ENCODE results near the gene SPATA25.
A peak's percentile ranks its signal among the peaks of the same experiment; 100 is the strongest.
"Not testable (repeated sequence)": the region's sequence is repeated elsewhere in the genome, so short reads cannot be mapped to it uniquely, and the experiment has no call there.

Gene SPATA25, protein sequence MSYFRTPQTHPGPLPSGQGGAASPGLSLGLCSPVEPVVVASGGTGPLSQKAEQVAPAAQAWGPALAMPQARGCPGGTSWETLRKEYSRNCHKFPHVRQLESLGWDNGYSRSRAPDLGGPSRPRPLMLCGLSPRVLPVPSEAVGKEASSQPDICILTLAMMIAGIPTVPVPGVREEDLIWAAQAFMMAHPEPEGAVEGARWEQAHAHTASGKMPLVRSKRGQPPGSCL

DNA sequence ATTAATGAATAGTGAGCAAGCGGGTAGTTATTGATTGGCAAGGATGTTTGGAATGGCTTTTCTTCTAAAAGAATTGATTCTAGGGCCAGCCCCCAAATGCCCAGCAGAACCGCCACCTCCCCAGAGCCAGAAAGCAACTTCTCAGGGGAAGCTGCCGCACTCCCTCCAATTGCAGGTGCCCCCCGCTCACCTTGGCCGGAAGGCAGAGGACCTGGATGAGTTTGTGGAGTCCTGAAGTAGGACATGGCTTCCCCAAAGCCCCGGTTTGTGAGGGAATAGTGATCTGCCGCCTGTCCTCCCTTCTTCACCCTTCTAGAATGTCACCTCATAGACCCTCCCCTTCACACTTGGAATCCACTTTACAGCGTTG, at the start of gene SPATA25:
Gene SPATA25 (minus strand): TSS at position 277 of the 370 bp plus-strand sequence. CDS start 32 bp downstream, at position 245.
- DNase-seq = no peak

DNA sequence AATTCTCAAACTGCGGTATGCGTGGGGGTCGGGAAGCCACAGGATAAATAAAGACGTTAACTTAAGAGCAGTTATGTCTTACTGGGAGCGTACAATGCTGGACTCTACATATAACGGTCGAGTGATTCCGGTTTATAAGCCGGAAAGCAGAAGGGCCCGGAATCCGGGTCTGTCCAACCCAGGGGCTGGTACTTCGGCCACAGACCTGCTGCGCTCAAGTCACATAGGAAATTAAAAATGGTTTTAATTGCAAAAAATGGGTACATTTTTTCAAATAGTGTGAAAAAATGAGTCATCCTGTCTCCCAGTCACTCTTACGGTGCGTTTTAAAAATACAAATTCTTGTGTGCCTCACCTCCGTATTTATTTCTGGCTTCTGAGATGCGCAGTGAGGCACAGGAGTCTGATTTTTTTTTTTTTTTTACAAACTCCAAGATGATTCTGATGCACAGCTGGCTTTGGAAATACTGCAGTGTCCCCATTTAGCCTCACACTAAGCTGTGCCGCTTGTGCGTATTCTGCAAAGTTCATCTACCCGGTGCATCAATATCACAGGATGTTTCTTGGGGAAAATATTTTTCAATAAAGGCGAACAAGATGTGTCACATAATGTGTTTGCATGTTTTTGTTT, 48.1 kb upstream of the SPATA25 start:
- no peak for DNase-seq

DNA sequence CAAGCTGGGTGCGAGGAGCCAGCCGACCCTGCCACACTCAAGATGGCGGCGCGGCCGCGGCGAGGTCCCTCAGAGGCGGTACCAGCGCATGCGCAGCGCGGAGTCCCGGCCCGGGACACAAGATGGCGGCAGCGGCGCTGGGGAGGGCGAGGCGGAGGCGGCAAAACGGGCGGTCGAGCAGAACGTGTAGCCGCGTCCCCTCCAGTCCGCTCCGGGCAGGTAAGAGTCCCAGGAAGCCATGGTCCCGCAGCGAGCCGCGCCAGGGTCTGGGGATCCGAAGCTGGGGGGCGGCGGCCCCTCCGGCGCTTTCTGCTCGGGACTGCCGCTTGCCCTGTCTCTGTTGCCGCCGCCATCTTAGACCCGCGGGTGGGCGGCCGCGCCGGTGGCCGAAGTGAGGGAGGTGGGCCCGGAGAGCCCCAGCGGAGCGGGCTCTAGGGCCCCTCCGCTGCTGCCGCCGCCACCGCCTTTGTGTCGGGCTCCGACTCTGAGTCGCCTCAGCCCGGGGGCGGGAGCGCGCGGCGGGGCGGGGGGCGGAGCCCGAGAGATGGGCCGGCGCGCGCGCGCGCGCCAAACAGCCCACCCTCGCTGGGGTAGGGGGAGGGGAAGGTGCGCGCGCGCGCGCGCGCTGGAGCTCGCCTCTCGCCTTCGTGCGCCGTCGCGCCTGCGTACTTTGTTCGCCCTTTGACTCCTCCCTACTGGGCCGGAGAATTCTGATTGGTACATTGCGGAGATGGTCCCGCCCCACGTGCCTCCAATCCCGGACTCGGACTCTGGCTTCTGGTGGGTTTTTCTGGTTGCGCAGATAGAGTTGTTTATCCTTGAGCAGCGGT, 47.4 kb upstream of the SPATA25 start, which contains the start of gene PCIF1:
Gene PCIF1 (plus strand): TSS at position 98 of the 830 bp plus-strand sequence. CDS start 4,317 bp downstream, outside the sequence.
- DNase-seq = peak; percentile 97 to 98

DNA sequence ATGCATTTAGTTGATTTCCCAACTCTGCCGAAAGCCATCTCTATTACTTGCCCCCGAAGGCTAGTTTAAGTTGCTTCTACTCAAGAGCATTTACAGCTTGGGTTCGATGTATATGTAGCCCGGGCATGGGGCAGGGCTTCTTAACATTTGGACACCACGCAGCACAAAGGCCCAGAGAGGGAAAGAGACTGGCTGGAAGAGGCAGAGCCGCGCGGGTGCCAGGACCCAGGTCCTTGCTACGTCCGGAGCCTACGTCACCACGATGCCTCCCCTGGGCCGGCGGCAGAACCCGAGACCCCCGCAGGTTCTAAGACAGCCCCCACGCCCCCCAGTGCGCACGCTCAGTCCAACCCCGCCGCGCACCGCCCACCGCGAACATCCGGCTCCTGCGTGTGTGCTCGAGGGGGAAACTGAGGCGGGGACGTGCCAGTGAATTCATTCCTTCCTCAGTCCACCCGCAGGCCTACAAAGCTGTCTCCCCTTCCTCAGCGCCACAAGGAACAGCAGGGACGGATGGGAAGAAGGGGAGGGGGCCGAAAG, 46.7 kb upstream of the SPATA25 start:
- peak in 1 of 2 experiments; percentile 67 for DNase-seq

DNA sequence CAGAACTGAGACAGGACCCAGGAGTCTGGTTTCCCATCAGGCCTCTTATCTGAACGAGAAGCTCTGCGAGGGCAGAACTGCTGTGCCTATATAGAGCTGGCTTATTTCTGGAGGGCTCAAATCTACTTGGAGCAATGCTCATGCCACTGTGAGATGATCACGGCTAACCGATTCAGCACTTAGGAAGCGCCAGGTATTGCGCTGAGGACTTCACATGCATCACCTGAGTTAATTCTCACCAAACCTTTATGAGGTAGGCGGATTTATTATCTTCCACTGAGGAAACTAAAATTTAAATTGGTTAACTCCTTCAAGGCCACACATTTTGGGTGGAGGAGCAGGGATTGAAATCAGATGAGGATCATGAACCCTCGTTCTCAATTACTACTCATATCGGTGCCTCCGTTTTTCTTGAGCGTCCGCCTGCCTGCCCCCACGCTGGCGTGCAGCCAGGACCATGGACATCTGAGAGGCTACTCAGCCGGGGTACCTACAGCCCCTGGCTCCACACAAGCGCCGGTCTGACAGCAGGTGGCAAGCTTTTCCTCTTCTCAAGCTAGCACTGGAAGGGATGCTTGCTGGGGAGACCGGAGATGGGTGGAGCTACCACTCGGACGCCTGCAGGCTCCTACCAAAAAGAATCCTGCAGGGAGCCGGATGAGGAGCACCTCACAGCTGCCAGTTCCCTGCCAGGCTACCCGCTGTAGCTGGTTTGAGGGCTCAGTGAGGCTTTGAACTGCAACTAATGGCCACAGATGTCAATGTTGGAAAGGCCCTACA, 46.0 kb upstream of the SPATA25 start:
- DNase-seq = peak; percentile 46 to 55

DNA sequence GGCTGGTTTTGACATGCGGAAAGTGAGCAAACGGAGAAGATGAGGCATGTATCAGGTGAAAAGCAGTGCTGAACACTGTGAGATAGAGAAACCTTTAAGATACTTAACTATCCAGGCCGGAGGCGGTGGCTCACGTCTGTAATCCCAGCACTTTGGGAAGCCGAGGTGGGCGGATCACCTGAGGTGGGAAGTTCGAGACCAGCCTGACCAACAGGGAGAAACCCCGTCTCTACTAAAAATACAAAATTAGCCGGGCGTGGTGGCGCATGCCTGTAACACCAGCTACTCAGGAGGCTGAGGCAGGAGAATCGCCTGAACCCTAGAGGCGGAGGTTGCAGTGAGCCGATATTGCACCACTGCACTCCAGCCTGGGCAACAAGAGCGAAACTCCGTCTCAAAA, 44.3 kb upstream of the SPATA25 start:
- DNase-seq = not testable (repeated sequence)

DNA sequence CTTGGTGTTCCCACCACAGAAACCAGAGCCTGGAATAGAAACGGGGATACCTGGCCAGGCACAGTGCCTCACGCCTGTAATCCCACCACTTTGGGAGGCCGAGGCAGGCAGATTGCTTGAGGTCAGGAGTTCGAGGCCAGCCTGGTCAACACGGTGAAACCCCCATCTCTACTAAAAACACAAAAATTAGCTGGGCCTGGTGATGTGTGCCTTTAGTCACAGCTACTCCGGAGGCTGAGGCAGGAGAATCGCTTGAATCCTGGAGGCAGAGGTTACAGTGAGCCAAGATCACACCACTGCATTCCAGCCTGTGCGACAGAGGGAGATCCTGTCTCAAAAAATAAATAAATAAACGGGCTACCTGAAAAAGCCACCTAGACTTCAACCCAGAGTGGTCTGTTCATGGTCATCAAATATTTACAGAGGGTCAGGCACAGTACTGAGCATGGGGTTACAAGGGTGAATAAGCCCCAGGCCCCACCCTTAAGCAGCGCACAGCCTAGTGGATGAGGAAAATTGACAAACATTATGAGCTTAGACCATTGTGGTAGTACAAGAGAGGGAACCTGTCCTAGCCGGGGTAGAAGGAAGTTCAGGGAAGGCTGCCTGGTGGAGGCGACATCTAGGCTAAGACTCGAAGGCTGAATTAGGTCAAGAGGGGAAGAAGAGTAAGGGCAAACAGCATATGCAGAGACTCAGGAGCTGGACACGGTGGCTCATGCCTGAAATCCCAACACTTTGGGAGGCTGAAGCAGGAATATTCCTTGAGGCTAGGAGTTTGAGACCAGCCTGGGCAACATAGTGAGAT, 39.9 kb upstream of the SPATA25 start:
- no peak for DNase-seq

DNA sequence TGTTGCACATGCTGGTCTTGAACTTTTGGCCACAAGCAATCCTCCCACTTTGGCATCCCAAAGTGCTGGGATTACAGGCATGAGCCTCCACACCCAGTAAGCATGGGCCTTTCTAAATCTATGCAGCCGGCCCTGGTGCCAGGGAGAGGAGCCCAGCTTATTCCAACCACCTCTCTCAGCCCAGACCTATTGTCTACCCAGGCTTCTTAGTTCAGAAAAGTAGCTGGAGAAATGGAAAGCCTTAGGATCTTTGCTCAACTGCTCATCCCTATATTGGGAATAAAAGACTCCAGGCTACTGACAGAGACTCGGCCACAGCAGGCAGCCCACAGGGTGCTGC, 39.3 kb upstream of the SPATA25 start:
- DNase-seq = no peak

DNA sequence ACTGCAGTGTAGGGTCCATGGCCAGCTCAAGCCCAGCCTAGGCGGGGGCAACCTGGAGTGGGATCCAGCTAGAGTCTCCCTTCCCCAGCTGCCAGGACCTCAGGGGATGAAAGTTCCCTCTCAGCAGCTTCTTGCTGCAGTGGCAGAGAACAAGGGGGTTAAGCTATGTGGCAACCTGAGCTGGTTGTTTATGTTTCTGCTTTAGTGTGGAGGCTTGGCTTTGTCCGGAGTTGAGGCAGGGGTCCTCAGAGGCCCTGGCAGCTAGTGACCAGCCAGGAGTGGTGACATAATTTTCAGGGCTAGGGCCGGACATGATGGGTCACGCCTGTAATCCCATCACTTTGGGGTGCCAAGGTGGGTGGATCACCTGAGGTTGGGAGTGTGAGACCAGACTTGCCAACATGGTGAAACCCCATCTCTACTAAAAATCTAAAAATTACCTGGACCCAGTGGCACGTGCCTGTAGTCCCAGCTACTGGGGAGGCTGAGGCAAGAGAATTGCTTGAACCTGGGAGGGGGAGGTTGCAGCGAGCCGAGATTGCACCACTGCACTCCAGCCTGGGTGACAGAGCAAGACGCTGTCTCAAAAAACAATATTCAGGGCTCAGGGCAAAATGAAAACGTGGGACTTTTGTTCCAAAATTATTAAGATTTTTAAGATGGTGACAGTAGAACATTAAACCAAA, 38.5 kb upstream of the SPATA25 start:
- no peak for DNase-seq

DNA sequence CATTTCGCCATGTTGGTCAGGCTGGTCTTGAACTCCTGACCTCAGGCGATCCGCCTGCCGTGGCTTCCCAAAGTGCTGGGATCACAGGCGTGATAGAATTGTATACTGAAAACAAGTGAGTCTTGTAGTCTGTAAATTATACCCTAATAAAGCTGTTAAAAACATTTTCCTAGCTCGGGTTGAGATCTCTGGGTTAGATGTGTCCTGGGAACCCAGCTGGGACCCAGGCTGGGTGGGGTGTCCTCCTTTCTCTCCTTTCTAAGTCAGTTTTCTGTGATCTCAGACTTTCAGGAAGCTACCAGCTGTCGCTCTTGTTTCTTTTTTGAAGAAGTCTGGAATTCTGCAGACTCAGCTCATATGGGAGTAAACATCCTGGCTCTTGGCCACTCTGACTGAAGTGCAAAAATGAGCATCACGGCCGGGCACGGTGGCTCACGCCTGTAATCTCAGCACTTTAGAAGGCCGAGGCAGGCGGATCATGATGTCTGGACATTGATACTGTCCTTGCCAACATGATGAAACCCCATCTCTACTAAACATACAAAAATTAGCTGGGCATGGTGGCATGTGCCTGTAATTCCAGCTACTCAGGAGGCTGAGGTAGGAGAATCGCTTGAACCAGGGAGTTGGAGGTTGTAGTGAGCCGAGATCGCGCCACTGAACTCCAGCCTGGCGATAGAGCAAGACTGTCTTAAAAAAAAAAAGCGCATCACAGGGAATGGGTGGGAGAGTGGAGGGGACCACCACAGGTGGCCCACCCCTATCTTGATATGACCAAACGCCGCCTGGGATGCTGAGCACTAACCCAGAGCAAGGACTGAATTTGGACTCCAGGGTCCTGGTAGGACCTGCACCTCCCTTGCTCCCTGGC, 37.2 kb upstream of the SPATA25 start:
- no peak for DNase-seq

DNA sequence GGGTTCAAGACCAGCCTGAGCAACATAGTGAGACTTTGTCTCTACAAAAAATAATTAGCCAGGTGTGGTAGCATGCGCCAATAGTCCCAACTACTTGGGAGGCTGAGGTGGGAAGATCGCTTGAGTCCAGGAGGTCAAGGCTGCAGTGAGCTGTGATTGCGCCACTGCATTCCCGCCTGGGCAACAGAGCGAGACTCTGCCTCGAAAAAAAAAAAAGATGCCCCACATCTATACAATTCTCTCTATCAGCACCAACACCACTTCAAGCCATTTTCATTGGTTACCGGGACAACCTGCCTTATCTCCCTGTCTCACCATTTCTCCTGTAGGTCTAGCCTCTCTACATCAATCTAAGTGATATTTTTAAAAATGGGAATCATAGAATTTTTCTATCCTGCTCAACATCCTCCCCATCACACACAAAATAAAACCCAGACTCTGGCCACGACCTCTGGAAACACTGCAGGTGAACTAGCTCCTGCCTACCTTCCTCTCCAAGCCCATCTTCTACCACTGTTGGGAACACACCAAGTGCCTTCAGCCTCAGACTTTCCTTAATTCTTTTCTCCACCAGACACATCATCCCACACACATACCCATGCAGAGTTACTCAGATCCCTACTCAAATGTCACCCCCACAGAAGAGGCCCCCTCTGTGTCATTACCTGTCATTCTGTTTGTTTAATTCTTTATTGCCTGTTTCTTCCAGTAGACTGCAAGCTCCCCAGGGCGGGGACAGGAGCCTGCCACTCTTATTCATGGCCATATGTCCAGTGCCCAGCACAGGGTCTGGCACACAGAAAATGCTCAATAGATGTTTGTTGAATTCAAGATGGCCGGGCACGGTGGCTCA, 34.1 kb upstream of the SPATA25 start:
- DNase-seq = no peak

DNA sequence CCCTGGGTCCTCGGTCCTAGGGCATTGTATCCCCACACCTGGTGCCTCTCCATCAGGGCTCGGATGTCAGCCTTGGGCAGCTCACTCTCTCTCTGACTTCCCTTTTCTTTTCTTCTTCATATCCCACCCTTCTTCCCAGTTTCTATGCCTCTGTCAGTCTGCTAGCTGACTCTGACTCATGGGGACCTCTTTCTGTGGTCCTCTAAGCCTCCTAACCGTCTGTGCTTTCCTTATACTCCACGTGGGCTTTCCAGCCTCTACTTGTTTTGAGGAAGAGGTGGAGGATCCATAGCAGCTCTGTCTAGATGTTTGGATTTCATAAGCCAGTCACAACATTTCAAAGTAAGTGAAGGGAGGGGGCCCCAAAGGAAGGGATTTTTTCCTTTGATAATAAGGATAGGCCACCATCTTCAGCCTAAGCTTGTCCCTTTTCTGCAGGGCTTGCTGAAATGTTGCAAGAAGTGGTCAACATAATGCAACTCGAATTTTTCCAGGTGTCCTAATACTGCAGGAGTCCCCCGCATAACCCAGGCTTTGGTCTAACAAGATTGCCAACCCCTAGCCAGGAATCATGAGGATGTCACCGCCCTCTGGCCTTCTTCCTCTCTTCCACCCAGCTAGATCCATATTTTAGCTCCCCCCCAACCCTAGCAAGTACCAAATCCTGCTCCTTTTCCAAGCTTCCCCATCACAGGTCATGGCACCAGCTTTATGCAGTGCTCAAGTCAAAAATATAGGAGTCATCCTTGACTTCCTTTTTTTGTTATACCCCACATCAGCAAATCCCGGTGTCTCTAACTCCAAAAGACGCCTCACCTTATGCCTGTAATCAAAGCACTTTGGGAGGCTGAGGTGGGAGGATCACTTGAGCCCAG, 33.3 kb upstream of the SPATA25 start:
- no peak for DNase-seq

DNA sequence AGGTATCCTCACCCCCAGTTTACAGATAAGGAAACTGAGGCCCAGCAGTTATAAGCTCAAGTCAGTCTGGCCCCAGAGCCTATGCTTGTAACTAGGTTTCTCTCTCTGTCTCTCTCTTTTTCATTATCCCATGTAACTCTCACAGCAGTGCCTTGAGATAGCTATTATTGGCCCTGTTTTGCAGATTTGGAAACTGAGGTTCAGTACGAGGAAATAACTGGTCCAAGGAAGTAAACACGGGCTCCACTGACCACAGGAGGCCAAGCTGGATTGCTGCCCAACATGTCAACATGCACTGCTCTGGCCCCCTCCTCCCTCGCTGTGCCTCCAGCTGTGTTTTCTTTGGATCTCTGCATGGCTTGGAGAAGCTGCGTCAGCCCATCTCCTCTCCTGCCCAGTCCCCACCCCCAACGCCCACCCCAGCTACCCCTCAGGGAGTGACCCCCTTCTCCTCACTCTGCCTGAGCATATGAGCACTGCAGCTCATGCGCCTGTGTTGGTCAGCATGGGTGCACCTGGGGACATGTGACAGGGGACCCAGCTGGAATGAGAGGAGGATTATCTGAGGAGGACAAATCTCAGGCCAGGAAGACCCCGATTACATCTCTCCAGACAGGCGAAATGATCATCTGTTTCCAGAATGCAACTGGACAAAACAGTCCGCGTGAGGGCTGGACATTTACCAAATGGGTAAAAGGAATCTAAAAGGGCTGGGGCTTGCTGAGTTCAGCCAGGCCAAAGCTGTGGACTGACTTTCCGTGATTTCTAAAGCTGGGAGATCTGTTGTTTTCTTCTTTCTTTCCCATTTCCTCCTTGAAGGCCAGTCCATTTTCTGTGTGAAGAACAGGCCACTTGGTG, 32.3 kb upstream of the SPATA25 start:
- DNase-seq = no peak

DNA sequence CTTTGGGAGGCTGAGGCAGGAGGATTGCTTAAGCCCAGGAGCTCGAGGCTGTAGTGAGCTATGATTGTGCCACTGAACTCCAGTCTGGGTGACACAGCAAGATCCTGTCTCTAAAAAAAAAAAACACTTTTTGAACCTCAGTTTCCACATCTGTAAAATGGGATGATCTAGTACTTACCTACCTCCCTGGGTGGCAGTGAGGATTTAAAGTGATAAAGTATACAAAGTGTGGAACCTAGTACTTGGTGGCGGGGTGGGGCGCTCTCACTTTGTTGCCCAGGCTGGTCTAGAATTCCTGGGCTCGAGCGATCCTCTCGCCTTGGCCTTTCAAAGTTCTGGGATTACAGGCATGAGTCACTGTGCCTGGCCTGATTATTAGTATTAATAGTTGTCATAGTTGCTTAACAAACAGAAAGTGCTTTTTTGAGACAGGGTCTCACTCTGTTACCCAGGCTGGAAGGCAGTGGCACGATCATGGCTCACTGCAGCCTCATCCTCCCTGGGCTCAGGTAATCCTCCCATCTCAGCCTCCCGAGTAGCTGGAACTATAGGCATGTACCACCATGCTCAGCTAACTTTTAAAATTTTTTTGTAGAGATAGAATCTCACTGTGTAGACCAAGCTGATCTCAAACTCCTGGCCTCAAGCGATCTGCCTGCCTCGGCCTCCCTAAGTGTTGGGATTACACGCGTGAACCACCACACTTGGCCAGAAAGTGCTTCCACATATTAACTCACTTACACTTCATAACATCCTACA, 31.5 kb upstream of the SPATA25 start:
- no peak for DNase-seq

DNA sequence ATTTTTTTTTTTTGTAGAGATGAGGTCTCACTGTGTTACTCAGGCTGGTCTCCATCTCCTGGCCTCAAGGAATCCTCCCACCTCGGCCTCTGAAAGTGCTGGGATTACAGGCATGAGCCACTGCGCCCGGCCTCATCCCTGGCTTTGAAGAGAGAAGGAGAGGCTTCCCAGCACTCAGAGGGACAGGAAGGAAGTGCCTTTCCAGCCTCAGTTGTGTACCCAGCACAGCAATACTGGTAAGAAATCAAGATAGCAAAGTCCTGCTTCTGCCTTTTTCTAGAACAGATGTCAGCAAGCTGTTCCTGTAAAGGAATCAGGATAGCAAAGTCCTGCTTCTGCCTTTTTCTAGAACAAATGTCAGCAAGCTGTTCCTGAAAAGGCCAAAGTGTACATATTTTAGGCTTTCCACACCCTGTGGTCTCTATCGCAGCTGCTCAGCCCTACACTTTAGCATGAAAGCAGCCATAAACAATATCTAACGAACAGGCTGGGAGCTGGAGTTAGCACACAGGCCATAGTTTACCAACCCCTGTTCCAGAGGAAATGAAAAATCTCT, 30.8 kb upstream of the SPATA25 start:
- DNase-seq = no peak

DNA sequence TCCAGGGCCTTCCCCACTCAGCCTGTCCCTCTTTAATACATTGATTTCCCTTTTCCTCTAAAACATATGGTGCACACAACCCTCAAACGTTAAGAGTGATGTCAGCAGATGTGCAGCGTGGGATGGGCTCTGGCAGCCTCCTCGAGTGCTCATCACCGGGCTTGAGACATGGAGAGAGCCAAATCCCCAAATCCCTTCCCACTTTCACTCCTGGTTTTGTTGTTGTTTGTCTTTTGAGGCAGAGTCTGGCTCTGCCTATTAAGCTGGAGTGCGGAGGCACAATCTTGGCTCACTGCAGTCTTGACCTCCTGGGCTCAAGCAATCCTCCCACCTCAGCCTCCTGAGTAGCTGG, 30.3 kb upstream of the SPATA25 start:
- DNase-seq = no peak
